ENCODE data around the gene RDH5.

The RDH5 gene

GRCh38 chr12:55697686-55698085, 22.5 kb upstream of the RDH5 start:
- peaks cover 20% of the 10 kb centered on the region for H3K4me1 ChIP-seq (ENCODE audit: insufficient read depth, low read length)
- H3K9me3 ChIP-seq (ENCODE audit: low read length), result no peaks in the 10 kb centered on the region
- no peak overlapping the region for H3K27ac ChIP-seq (ENCODE audit: low read depth, low read length)
- H3K9ac ChIP-seq (ENCODE audit: low read length), result no peak overlapping the region
- H3K36me3 ChIP-seq (ENCODE audit: insufficient read depth, low read length), result peaks cover 89% of the 10 kb centered on the region
- H3K4me3 ChIP-seq (ENCODE audit: low read depth in 1 of 2, low read length in 2 of 2), result no peak overlapping the region
- no peaks in the 10 kb centered on the region for H3K27me3 ChIP-seq (ENCODE audit: control insufficient read depth in 1 of 2, insufficient read depth in 2 of 2, low read length in 2 of 2)

GRCh38 chr12:55698241-55698955, 21.8 kb upstream of the RDH5 start:
- no peak overlapping the region for H3K27ac ChIP-seq (ENCODE audit: low read depth, low read length)
- H3K9me3 ChIP-seq (ENCODE audit: low read length), result no peaks in the 10 kb centered on the region
- H3K9ac ChIP-seq (ENCODE audit: low read length), result no peak overlapping the region
- no peaks in the 10 kb centered on the region for H3K27me3 ChIP-seq (ENCODE audit: control insufficient read depth in 1 of 2, insufficient read depth in 2 of 2, low read length in 2 of 2)
- peaks cover 27% of the 10 kb centered on the region for H3K4me1 ChIP-seq (ENCODE audit: insufficient read depth, low read length)
- peaks cover 82% of the 10 kb centered on the region for H3K36me3 ChIP-seq (ENCODE audit: insufficient read depth, low read length)
- no peak overlapping the region for H3K4me3 ChIP-seq (ENCODE audit: low read depth in 1 of 2, low read length in 2 of 2)

- H3K36me3 ChIP-seq (ENCODE audit: insufficient read depth, low read length), result peaks cover 76% of the 10 kb centered on the region
- no peaks in the 10 kb centered on the region for H3K27me3 ChIP-seq (ENCODE audit: control insufficient read depth in 1 of 2, insufficient read depth in 2 of 2, low read length in 2 of 2)
- H3K27ac ChIP-seq (ENCODE audit: low read depth, low read length), result no peak overlapping the region
- H3K4me3 ChIP-seq (ENCODE audit: low read depth in 1 of 2, low read length in 2 of 2), result no peak overlapping the region
- no peaks in the 10 kb centered on the region for H3K9me3 ChIP-seq (ENCODE audit: low read length)
- H3K4me1 ChIP-seq (ENCODE audit: insufficient read depth, low read length), result peaks cover 27% of the 10 kb centered on the region
- no peak overlapping the region for H3K9ac ChIP-seq (ENCODE audit: low read length)
These were observed 21.2 kb upstream of the RDH5 start for GRCh38 chr12:55698965-55699364.

GRCh38 chr12:55699471-55700055, 20.6 kb upstream of the RDH5 start:
- H3K9me3 ChIP-seq (ENCODE audit: low read length), result no peaks in the 10 kb centered on the region
- H3K36me3 ChIP-seq (ENCODE audit: insufficient read depth, low read length), result peaks cover 70% of the 10 kb centered on the region
- no peaks in the 10 kb centered on the region for H3K27me3 ChIP-seq (ENCODE audit: control insufficient read depth in 1 of 2, insufficient read depth in 2 of 2, low read length in 2 of 2)
- H3K4me1 ChIP-seq (ENCODE audit: insufficient read depth, low read length), result peaks cover 32% of the 10 kb centered on the region
- no peak overlapping the region for H3K9ac ChIP-seq (ENCODE audit: low read length)
- no peak overlapping the region for H3K4me3 ChIP-seq (ENCODE audit: low read depth in 1 of 2, low read length in 2 of 2)
- no peak overlapping the region for H3K27ac ChIP-seq (ENCODE audit: low read depth, low read length)

- Histone ChIP-seq H3K9me3 (ENCODE audit: low read length) (no peaks in the 10 kb centered on the region), H3K4me3 (ENCODE audit: low read depth in 1 of 2, low read length in 2 of 2) (no peak overlapping the region), H3K4me1 (ENCODE audit: insufficient read depth, low read length) (peaks cover 37% of the 10 kb centered on the region), H3K27ac (ENCODE audit: low read depth, low read length) (peak overlapping the region; percentile 27), H3K27me3 (ENCODE audit: control insufficient read depth in 1 of 2, insufficient read depth in 2 of 2, low read length in 2 of 2) (no peaks in the 10 kb centered on the region), H3K9ac (ENCODE audit: low read length) (no peak overlapping the region), H3K36me3 (ENCODE audit: insufficient read depth, low read length) (peaks cover 62% of the 10 kb centered on the region)
These were observed 19.8 kb upstream of the RDH5 start for GRCh38 chr12:55700255-55701018.

GRCh38 chr12:55702861-55703260, 17.3 kb upstream of the RDH5 start:
- H3K9ac ChIP-seq (ENCODE audit: low read length), result no peak overlapping the region
- no peaks in the 10 kb centered on the region for H3K27me3 ChIP-seq (ENCODE audit: control insufficient read depth in 1 of 2, insufficient read depth in 2 of 2, low read length in 2 of 2)
- peaks cover 38% of the 10 kb centered on the region for H3K36me3 ChIP-seq (ENCODE audit: insufficient read depth, low read length)
- no peak overlapping the region for H3K4me3 ChIP-seq (ENCODE audit: low read depth in 1 of 2, low read length in 2 of 2)
- H3K9me3 ChIP-seq (ENCODE audit: low read length), result no peaks in the 10 kb centered on the region
- peak overlapping the region; percentile 93 for H3K27ac ChIP-seq (ENCODE audit: low read depth, low read length)
- peaks cover 41% of the 10 kb centered on the region for H3K4me1 ChIP-seq (ENCODE audit: insufficient read depth, low read length)

GRCh38 chr12:55703288-55703687, 16.9 kb upstream of the RDH5 start:
- peak overlapping the region; percentile 99 for H3K9ac ChIP-seq (ENCODE audit: low read length)
- no peaks in the 10 kb centered on the region for H3K9me3 ChIP-seq (ENCODE audit: low read length)
- peaks cover 44% of the 10 kb centered on the region for H3K4me1 ChIP-seq (ENCODE audit: insufficient read depth, low read length)
- no peaks in the 10 kb centered on the region for H3K27me3 ChIP-seq (ENCODE audit: control insufficient read depth in 1 of 2, insufficient read depth in 2 of 2, low read length in 2 of 2)
- H3K4me3 ChIP-seq (ENCODE audit: low read depth in 1 of 2, low read length in 2 of 2), result peak overlapping the region in 1 of 2 donors; percentile 97
- peak overlapping the region; percentile 93 for H3K27ac ChIP-seq (ENCODE audit: low read depth, low read length)
- H3K36me3 ChIP-seq (ENCODE audit: insufficient read depth, low read length), result peaks cover 33% of the 10 kb centered on the region

- H3K9me3 ChIP-seq (ENCODE audit: low read length), result no peaks in the 10 kb centered on the region
- peak overlapping the region; percentile 99 for H3K9ac ChIP-seq (ENCODE audit: low read length)
- H3K4me3 ChIP-seq (ENCODE audit: low read depth in 1 of 2, low read length in 2 of 2), result peak overlapping the region; percentile 92 to 97
- peaks cover 52% of the 10 kb centered on the region for H3K4me1 ChIP-seq (ENCODE audit: insufficient read depth, low read length)
- peak overlapping the region; percentile 89 for H3K27ac ChIP-seq (ENCODE audit: low read depth, low read length)
- H3K36me3 ChIP-seq (ENCODE audit: insufficient read depth, low read length), result peaks cover 25% of the 10 kb centered on the region
- H3K27me3 ChIP-seq (ENCODE audit: control insufficient read depth in 1 of 2, insufficient read depth in 2 of 2, low read length in 2 of 2), result no peaks in the 10 kb centered on the region
These were observed 16.1 kb upstream of the RDH5 start for GRCh38 chr12:55703901-55704761.

GRCh38 chr12:55704824-55705718, 15.1 kb upstream of the RDH5 start:
- Histone ChIP-seq H3K27ac (ENCODE audit: low read depth, low read length) (peak overlapping the region; percentile 89), H3K4me3 (ENCODE audit: low read depth in 1 of 2, low read length in 2 of 2) (peak overlapping the region; percentile 92 to 97), H3K36me3 (ENCODE audit: insufficient read depth, low read length) (peaks cover 16% of the 10 kb centered on the region), H3K27me3 (ENCODE audit: control insufficient read depth in 1 of 2, insufficient read depth in 2 of 2, low read length in 2 of 2) (no peaks in the 10 kb centered on the region), H3K9me3 (ENCODE audit: low read length) (no peaks in the 10 kb centered on the region), H3K4me1 (ENCODE audit: insufficient read depth, low read length) (peaks cover 53% of the 10 kb centered on the region), H3K9ac (ENCODE audit: low read length) (peak overlapping the region; percentile 99)

- H3K9ac ChIP-seq (ENCODE audit: low read length), result peak overlapping the region; percentile 99
- no peaks in the 10 kb centered on the region for H3K9me3 ChIP-seq (ENCODE audit: low read length)
- H3K27me3 ChIP-seq (ENCODE audit: control insufficient read depth in 1 of 2, insufficient read depth in 2 of 2, low read length in 2 of 2), result no peaks in the 10 kb centered on the region
- peaks cover 9% of the 10 kb centered on the region for H3K36me3 ChIP-seq (ENCODE audit: insufficient read depth, low read length)
- H3K4me1 ChIP-seq (ENCODE audit: insufficient read depth, low read length), result peaks cover 52% of the 10 kb centered on the region
- H3K27ac ChIP-seq (ENCODE audit: low read depth, low read length), result peak overlapping the region; percentile 89
- peak overlapping the region; percentile 92 to 97 for H3K4me3 ChIP-seq (ENCODE audit: low read depth in 1 of 2, low read length in 2 of 2)
These were observed 14.3 kb upstream of the RDH5 start for GRCh38 chr12:55705782-55706402.

Data from muscle layer of colon (tissue), 2 donors.